B cell (primary cell): ENCODE data around the gene UBE2O. TPM values are rescaled to one million over a fixed set of nuclear protein-coding genes. Genes with fewer than 3 reads are reported as not detected.

Experiments used
- ATAC-seq: fragments of 200-7000 bp; cut with Tn5 transposase; one replicate; pipeline ENCODE4 v1.10.0; 2021; ENCODE audit warnings: low read depth, mild to moderate bottlenecking, moderate number of reproducible peaks, moderate library complexity
- CTCF ChIA-PET: fragments of 350-600 bp; sonication (Branson Sonifier 250); formaldehyde crosslinking; loops from one replicate; lab custom pipeline; 2021; ENCODE audit warnings: antibody characterized with exemption, inconsistent platforms; lab: Charles Lee
- POLR2A ChIA-PET: fragments of 350-600 bp; sonication (Branson Sonifier 250); formaldehyde crosslinking; loops from one replicate; lab custom pipeline; 2021; ENCODE audit warnings: antibody characterized with exemption; lab: Charles Lee
- DNase-seq: peaks from one replicate; pipeline ENCODE4 v3.0.0; 2013
- H2AFZ ChIP-seq: 2 replicates; pipeline ENCODE4 v1.6.1; 2012; ENCODE audit warnings: mild to moderate bottlenecking, low read depth, low read length; ENCODE audit not compliant: insufficient read depth, poor library complexity, severe bottlenecking
- H3K27ac ChIP-seq, 2 donors: 1 replicate in 1 of 2; 2 replicates in 1 of 2; pipeline ENCODE4 v1.5.1; 2012 to 2013; ENCODE audit warnings: low read length in 2 of 2, mild to moderate bottlenecking in 2 of 2, moderate library complexity in 1 of 2
- H3K27me3 ChIP-seq, 4 experiments: fragments of 200-600 bp in 1 of 4; sonication (generic) in 1 of 4; replicated peaks in 1 of 4; 1 replicate in 2 of 4; 2 replicates in 2 of 4; pipeline versions ENCODE4 v1.6.1 to v1.7.0; 2013 to 2016; ENCODE audit warnings: low read length in 3 of 4, mild to moderate bottlenecking in 2 of 4, mixed read lengths in 1 of 4, moderate library complexity in 1 of 4; ENCODE audit not compliant: insufficient read depth in 4 of 4, control insufficient read depth in 3 of 4; ENCODE audit errors: control extremely low read depth in 1 of 4
- H3K36me3 ChIP-seq, 2 experiments: replicated peaks in 1 of 2; 1 replicate in 1 of 2; 2 replicates in 1 of 2; pipeline versions ENCODE4 v1.6.1 to v1.7.1; 2013; ENCODE audit warnings: low read length in 1 of 2; ENCODE audit not compliant: insufficient read depth in 2 of 2, control insufficient read depth in 1 of 2; ENCODE audit errors: control extremely low read depth in 1 of 2, extremely low read depth in 1 of 2
- H3K4me1 ChIP-seq, 2 donors: fragments of 200-600 bp in 1 of 2; sonication (generic) in 1 of 2; 1 replicate in 1 of 2; 2 replicates in 1 of 2; pipeline versions ENCODE4 v1.5.1 to v1.6.1; 2013 to 2017; ENCODE audit warnings: low read length in 2 of 2; ENCODE audit not compliant: control insufficient read depth in 2 of 2, insufficient read depth in 2 of 2
- H3K4me2 ChIP-seq: replicated peaks from 2 replicates; pipeline ENCODE3; 2012; ENCODE audit warnings: mild to moderate bottlenecking, low read depth, low read length; ENCODE audit not compliant: poor library complexity, severe bottlenecking
- H3K4me3 ChIP-seq, 5 experiments: fragments of 200-600 bp in 1 of 5; sonication (generic) in 1 of 5; 1 replicate in 3 of 5; 2 replicates in 2 of 5; pipeline versions ENCODE4 v1.5.1 to v1.7.0; 2011 to 2016; ENCODE audit warnings: low read length in 4 of 5, mild to moderate bottlenecking in 4 of 5, low read depth in 2 of 5, control low read depth in 1 of 5, moderate library complexity in 1 of 5; ENCODE audit not compliant: insufficient read depth in 1 of 5; ENCODE audit errors: control extremely low read depth in 1 of 5, extremely low read depth in 1 of 5
- H3K79me2 ChIP-seq: fragments of 200-600 bp; sonication (generic); one replicate; pipeline ENCODE4 v1.6.0; 2016; ENCODE audit warnings: low read length; ENCODE audit not compliant: control insufficient read depth, insufficient read depth
- H3K9ac ChIP-seq: fragments of 200-600 bp; sonication (generic); 2 replicates; pipeline ENCODE4 v1.6.1; 2017; ENCODE audit warnings: mild to moderate bottlenecking, low read length, moderate library complexity
- H3K9me3 ChIP-seq, 3 donors: one replicate each; pipeline versions ENCODE4 v1.6.1 to v1.7.1; 2013; ENCODE audit warnings: low read length in 2 of 3; ENCODE audit not compliant: control insufficient read depth in 2 of 3, insufficient read depth in 1 of 3; ENCODE audit errors: control extremely low read depth in 1 of 3
- H4K20me1 ChIP-seq: 2 replicates; pipeline ENCODE4 v1.6.0; 2012; ENCODE audit warnings: mild to moderate bottlenecking, low read length; ENCODE audit not compliant: insufficient read depth, control insufficient read depth, poor library complexity, severe bottlenecking
- H3K27ac Mint-ChIP-seq: one replicate; pipeline ENCODE4 v1.8.0; 2021; ENCODE audit warnings: mixed read lengths
- H3K27me3 Mint-ChIP-seq: one replicate; pipeline ENCODE4 v1.8.0; 2021; ENCODE audit warnings: mixed read lengths
- H3K4me1 Mint-ChIP-seq: one replicate; pipeline ENCODE4 v1.8.0; 2021; ENCODE audit warnings: mixed read lengths
- H3K4me3 Mint-ChIP-seq: one replicate; pipeline ENCODE4 v1.8.0; 2021; ENCODE audit warnings: mixed read lengths
- H3K9me3 Mint-ChIP-seq: one replicate; pipeline ENCODE4 v1.8.0; 2022; ENCODE audit warnings: mixed read lengths; ENCODE audit not compliant: insufficient read depth
- EZH2 ChIP-seq: IDR thresholded peaks from 2 replicates; pipeline ENCODE4 v1.6.1; 2012; ENCODE audit warnings: borderline replicate concordance, low read depth, mild to moderate bottlenecking, moderate library complexity, low read length; ENCODE audit not compliant: insufficient read depth, poor library complexity, severe bottlenecking
- WGBS: methylation state at CpG from one replicate; pipeline ENCODE4 v1.1.5; 2013; ENCODE audit warnings: missing lambda C conversion rate; ENCODE audit not compliant: insufficient coverage; 5-methylcytosine and 5-hydroxymethylcytosine counted together
- intact Hi-C: fragments of 100-400 bp; cut with micrococcal nuclease; formaldehyde crosslinking; loops from one replicate; pipeline ENCODE4 v1.10.0; 2022
- polyA plus RNA-seq: library from polyadenylated mRNA; depleted of rRNA; stranded (reverse); fragments of >200 nt; gene quantifications from 2 replicates; pipeline ENCODE4 v1.2.3, GENCODE V29; 2012
- total RNA-seq, 2 donors: library from RNA; stranded (reverse); fragments of 120-200 nt in 1 of 2; gene quantifications; 1 replicate in 1 of 2; 2 replicates in 1 of 2; pipeline versions ENCODE4 v1.2.3 to v1.2.4, GENCODE V29; 2013 to 2022
- TF ChIP-seq, protein P1 (sequence below): fragments of 200-600 bp; IDR thresholded peaks from one replicate; pipeline ENCODE4 v1.8.0; 2022; ENCODE audit warnings: antibody characterized with exemption, mild to moderate bottlenecking

Gene UBE2O
- total and polyA plus RNA-seq, 2 donors (not counting 1 experiment from before 2014, with no cell fraction given), result 41.3 to 54.0 TPM

DNA sequence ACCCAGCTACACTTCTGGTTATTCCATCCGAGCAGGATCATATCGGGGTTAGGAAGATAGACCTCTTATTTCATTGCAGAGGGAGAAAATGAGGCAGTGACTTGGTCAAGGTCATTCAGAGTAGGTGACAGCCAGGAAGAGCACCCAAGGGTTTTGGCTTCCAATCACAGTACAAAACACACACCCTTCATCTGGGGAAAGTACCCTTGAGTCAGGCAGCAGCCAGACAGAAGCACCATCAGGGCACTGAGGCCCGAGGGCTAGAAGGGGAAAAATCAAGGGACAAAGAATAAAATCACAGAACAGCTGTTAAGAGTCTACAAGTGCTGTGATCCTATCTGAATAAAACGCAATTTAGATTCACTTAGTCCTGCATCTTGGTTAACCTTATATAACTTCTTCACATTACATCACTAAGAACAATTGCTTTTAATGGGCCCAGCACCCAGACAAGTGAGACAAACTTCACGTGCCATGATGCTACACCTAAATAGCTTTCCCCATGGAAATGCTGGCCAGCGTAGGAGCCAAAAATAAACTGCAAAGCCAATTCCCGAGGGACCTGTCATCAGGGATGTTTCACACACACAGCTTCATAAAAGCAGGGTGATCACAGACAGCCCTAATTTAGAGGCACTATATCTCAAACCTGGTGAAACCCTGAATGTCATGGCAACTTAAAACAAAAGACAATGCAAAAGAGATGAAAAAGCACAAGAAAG, 4.9 kb downstream of the UBE2O start:
- H3K27me3 ChIP-seq, result no peaks in the 10 kb centered on the region
- Mint-ChIP-seq H3K4me3 (no peak overlapping the region), H3K27ac (no peak overlapping the region), H3K27me3 (no peaks in the 10 kb centered on the region), H3K4me1 (peaks cover 79% of the 10 kb centered on the region), H3K9me3 (no peaks in the 10 kb centered on the region)
- no peak overlapping the region for H3K27ac ChIP-seq
- ChIA-PET CTCF (interaction anchor here (1.3 to 2.5 kb wide), 3 partner anchors 11 to 50 kb away, joined by 5 to 11 read pairs (median 6); no protein-coding TSS in a partner anchor), POLR2A (no interaction called here)
- peak overlapping the region; percentile 1 for H3K4me2 ChIP-seq
- peaks cover 58 to 62% of the 10 kb centered on the region in 2 donors for H3K4me1 ChIP-seq
- intact Hi-C loops, result no loop called here
- WGBS, result 86% methylated on average over 6 of the region's 7 CpGs
- no peak for TF ChIP-seq EZH2
- TF ChIP-seq, protein P1, sequence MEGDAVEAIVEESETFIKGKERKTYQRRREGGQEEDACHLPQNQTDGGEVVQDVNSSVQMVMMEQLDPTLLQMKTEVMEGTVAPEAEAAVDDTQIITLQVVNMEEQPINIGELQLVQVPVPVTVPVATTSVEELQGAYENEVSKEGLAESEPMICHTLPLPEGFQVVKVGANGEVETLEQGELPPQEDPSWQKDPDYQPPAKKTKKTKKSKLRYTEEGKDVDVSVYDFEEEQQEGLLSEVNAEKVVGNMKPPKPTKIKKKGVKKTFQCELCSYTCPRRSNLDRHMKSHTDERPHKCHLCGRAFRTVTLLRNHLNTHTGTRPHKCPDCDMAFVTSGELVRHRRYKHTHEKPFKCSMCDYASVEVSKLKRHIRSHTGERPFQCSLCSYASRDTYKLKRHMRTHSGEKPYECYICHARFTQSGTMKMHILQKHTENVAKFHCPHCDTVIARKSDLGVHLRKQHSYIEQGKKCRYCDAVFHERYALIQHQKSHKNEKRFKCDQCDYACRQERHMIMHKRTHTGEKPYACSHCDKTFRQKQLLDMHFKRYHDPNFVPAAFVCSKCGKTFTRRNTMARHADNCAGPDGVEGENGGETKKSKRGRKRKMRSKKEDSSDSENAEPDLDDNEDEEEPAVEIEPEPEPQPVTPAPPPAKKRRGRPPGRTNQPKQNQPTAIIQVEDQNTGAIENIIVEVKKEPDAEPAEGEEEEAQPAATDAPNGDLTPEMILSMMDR, result no peak
- no peak overlapping the region for H3K4me3 ChIP-seq
- no peak overlapping the region for H3K9ac ChIP-seq
- DNase-seq, result no peak
- H4K20me1 ChIP-seq, result peaks cover 93% of the 10 kb centered on the region
- H3K9me3 ChIP-seq, result no peaks in the 10 kb centered on the region
- H3K36me3 ChIP-seq, result peaks cover 0 to 5% of the 10 kb centered on the region in 2 experiments
- ATAC-seq, result no peak
- no peak overlapping the region for H2AFZ ChIP-seq
- H3K79me2 ChIP-seq, result peaks cover 93% of the 10 kb centered on the region
